GM12878 (cell line): Measurements from ENCODE around the gene PDZD2. TPM values are rescaled to one million over a fixed set of nuclear protein-coding genes. Genes with fewer than 3 reads are reported as not detected.

ENCODE experiments used
- ATF2 ChIP-seq: IDR thresholded peaks from 2 replicates; pipeline ENCODE4 v1.6.1; 2012; ENCODE audit warnings: low read length, inconsistent platforms
- BHLHE40 ChIP-seq, 2 experiments: fragments of 450-650 bp in 1 of 2; IDR thresholded peaks; 2 replicates each; pipeline ENCODE4 v1.6.1; 2011 to 2017; ENCODE audit warnings: low read depth in 2 of 2, borderline replicate concordance in 1 of 2, improper control_type of control experiment in 1 of 2, low read length in 1 of 2, mild to moderate bottlenecking in 1 of 2
- CEBPZ ChIP-seq: fragments of 150-350 bp; IDR thresholded peaks from 2 replicates; pipeline ENCODE4 v1.6.1; 2016; ENCODE audit warnings: low read depth, low read length
- CTCF ChIP-seq, 3 experiments: IDR thresholded peaks in 2 of 3; conservative IDR thresholded peaks in 1 of 3; 2 replicates each; pipeline ENCODE4 v1.5.1; 2011; ENCODE audit warnings: low read depth in 3 of 3, low read length in 3 of 3, mild to moderate bottlenecking in 3 of 3, control low read depth in 2 of 3, moderate library complexity in 2 of 3, inconsistent platforms in 1 of 3, mixed read lengths in 1 of 3; ENCODE audit not compliant: control insufficient read depth in 2 of 3, insufficient read depth in 1 of 3; ENCODE audit errors: extremely low read depth in 1 of 3
- ETV6 ChIP-seq, 2 experiments: fragments of 450-650 bp in 1 of 2; IDR thresholded peaks in 1 of 2; conservative IDR thresholded peaks in 1 of 2; 2 replicates each; pipeline ENCODE4 v1.6.1; 2014; ENCODE audit warnings: antibody characterized with exemption in 1 of 2, borderline replicate concordance in 1 of 2, low read depth in 1 of 2, mild to moderate bottlenecking in 1 of 2, moderate library complexity in 1 of 2
- HCFC1 ChIP-seq: fragments of 150-350 bp; IDR thresholded peaks from 2 replicates; pipeline ENCODE4 v1.6.1; 2014; ENCODE audit warnings: low read length
- JUNB ChIP-seq: IDR thresholded peaks from 2 replicates; pipeline ENCODE4 v1.6.1; 2016; ENCODE audit warnings: antibody characterized with exemption, mild to moderate bottlenecking
- MEF2A ChIP-seq: IDR thresholded peaks from 2 replicates; pipeline ENCODE4 v1.6.1; 2011; ENCODE audit warnings: low read depth, mild to moderate bottlenecking, low read length, moderate library complexity; ENCODE audit not compliant: insufficient read depth
- NKRF ChIP-seq: fragments of 450-650 bp; conservative IDR thresholded peaks from 2 replicates; pipeline ENCODE4 v1.6.1; 2017; ENCODE audit warnings: mild to moderate bottlenecking, moderate library complexity
- PML ChIP-seq: IDR thresholded peaks from 2 replicates; pipeline ENCODE4 v1.6.1; 2012; ENCODE audit warnings: low read length, inconsistent platforms
- PRDM15 ChIP-seq: fragments of 450-650 bp; formaldehyde crosslinking; IDR thresholded peaks from 2 replicates; pipeline ENCODE4 v1.4.0; 2020; ENCODE audit warnings: mild to moderate bottlenecking, moderate library complexity
- RCOR1 ChIP-seq: conservative IDR thresholded peaks from 2 replicates; pipeline ENCODE4 v1.6.1; 2012; ENCODE audit warnings: low read depth, low read length, improper control_type of control experiment
- RUNX3 ChIP-seq: IDR thresholded peaks from 2 replicates; pipeline ENCODE4 v1.6.1; 2012; ENCODE audit warnings: low read length, inconsistent platforms
- TCF7 ChIP-seq: IDR thresholded peaks from 2 replicates; pipeline ENCODE4 v1.6.1; 2014; ENCODE audit warnings: antibody characterized with exemption, borderline replicate concordance
- YBX1 ChIP-seq: fragments of 450-650 bp; IDR thresholded peaks from 2 replicates; pipeline ENCODE4 v1.6.1; 2016; ENCODE audit warnings: antibody characterized with exemption
- ZNF384 ChIP-seq: IDR thresholded peaks from 2 replicates; pipeline ENCODE4 v1.6.1; 2012; ENCODE audit warnings: low read depth, mild to moderate bottlenecking, low read length, improper control_type of control experiment, borderline replicate concordance
- polyA plus RNA-seq, 11 experiments: library from polyadenylated mRNA; depleted of rRNA in 4 of 11; unstranded in 6 of 11; stranded (reverse) in 5 of 11; fragments of >200 nt; fragmentation: Nextera tagmentation in 4 of 11; fragmentation: Illumina TruSeq in 1 of 11; extraction: Ambion mirVana in 4 of 11; extraction: Trizol in 1 of 11; gene quantifications; 1 replicate in 1 of 11; 2 replicates in 10 of 11; pipeline versions ENCODE4 v1.2.1 to v1.2.3, GENCODE V29; 2011 to 2016; ENCODE audit warnings: inconsistent platforms in 2 of 11, missing spikeins in 2 of 11, low read depth in 1 of 11
- total RNA-seq, 4 experiments: library from RNA; depleted of rRNA in 3 of 4; stranded (reverse); fragments of >200 nt in 3 of 4; fragmentation: Illumina TruSeq in 1 of 4; extraction: Trizol in 1 of 4; gene quantifications; 2 replicates each; pipeline versions ENCODE4 v1.2.1 to v1.2.3, GENCODE V29; 2013 to 2021

PDZD2 gene
- total and polyA plus RNA-seq, 10 of the 15 experiments (the other 5 are each of a cell fraction or from before 2014, with no cell fraction given): 0.01 to 0.58 (median 0.29) TPM; not detected in 3

GRCh38 chr5:31993165-31993961 is 354.4 kb downstream of the PDZD2 start (continued):
- TF ChIP-seq BHLHE40 (IDR thresholded peaks at IDR 0.05; ENCODE audit: borderline replicate concordance in 1 of 2, low read depth in 2 of 2, low read length in 1 of 2) (no peak), PRDM15 (CRISPR knock-in tag) (no peak), PML (no peak), ATF2 (no peak), HCFC1 (no peak), RUNX3 (peak; percentile 58), CTCF (IDR thresholded peaks at IDR 0.05 in 2 of 3, conservative IDR thresholded peaks at IDR 0.05 in 1 of 3; ENCODE audit: control insufficient read depth in 2 of 3, extremely low read depth in 1 of 3, insufficient read depth in 1 of 3, low read depth in 3 of 3, low read length in 3 of 3) (no peak), MEF2A (no peak), ZNF384 (no peak), JUNB (peak; percentile 13; the same call in 1 of the 2 replicates), YBX1 (no peak), RCOR1 (no peak), ETV6 (conservative IDR thresholded peaks at IDR 0.05 in 1 of 2, IDR thresholded peaks at IDR 0.05 in 1 of 2; ENCODE audit: borderline replicate concordance in 1 of 2, low read depth in 1 of 2) (no peak), NKRF (no peak), TCF7 (no peak), CEBPZ (no peak)
